C4-2B (cell line): ENCODE data around the gene ZRSR2.

Experiments
- H3K27ac ChIP-seq: fragments of 450-650 bp; 2 replicates; pipeline ENCODE4 v1.5.1; 2017
- ZFX ChIP-seq: fragments of 450-650 bp; IDR thresholded peaks from 2 replicates; pipeline ENCODE4 v1.6.1; 2017
- TF ChIP-seq, protein P1 (sequence below): fragments of 450-650 bp; conservative IDR thresholded peaks from 2 replicates; pipeline ENCODE4 v1.5.1; 2017; ENCODE audit warnings: mild to moderate bottlenecking

Gene ZRSR2

DNA sequence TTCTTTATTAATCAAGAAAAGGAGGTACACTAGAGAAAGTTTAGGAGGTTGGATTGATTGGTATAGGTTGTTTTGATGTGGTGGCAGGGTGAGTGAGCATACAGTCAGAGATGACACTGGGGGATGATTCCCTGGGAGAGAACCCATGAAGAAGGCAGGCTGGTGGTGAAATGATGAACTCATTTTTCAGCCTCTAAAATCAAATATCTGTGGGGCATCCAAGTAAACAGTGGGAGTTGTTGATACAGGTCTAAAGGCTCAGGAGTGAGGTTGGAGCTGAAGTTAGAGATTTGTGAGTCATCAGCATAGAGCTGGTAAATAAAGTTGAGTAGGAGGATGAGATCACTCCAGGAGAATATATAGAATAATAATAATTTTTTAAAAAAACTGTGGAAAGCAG is 74.3 kb downstream of the ZRSR2 start:
- no peak overlapping the region for H3K27ac ChIP-seq
- TF ChIP-seq, protein P1, sequence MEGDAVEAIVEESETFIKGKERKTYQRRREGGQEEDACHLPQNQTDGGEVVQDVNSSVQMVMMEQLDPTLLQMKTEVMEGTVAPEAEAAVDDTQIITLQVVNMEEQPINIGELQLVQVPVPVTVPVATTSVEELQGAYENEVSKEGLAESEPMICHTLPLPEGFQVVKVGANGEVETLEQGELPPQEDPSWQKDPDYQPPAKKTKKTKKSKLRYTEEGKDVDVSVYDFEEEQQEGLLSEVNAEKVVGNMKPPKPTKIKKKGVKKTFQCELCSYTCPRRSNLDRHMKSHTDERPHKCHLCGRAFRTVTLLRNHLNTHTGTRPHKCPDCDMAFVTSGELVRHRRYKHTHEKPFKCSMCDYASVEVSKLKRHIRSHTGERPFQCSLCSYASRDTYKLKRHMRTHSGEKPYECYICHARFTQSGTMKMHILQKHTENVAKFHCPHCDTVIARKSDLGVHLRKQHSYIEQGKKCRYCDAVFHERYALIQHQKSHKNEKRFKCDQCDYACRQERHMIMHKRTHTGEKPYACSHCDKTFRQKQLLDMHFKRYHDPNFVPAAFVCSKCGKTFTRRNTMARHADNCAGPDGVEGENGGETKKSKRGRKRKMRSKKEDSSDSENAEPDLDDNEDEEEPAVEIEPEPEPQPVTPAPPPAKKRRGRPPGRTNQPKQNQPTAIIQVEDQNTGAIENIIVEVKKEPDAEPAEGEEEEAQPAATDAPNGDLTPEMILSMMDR = no peak
- TF ChIP-seq ZFX = no peak

DNA sequence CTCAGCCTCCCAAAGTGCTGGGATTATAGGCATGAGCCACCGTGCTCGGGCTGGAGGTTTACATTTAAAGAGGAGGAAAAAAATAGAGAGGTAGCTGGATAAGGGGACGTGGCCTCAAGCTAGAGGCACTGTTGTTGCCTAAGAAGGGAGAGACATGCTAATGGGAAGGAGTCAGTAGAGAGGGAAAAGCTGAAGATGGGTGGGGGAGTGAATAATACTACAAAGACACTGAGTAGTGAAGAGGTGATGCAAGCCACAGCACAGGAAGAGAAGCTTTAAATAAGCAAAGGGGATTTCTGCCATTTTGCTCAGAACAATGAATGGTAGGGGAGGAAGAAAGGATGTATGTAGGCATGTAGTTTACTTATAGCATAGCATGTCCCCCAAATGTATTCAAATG is 75.9 kb downstream of the ZRSR2 start:
- no peak overlapping the region for H3K27ac ChIP-seq
- TF ChIP-seq, protein P1 = no peak
- no peak for TF ChIP-seq ZFX

DNA sequence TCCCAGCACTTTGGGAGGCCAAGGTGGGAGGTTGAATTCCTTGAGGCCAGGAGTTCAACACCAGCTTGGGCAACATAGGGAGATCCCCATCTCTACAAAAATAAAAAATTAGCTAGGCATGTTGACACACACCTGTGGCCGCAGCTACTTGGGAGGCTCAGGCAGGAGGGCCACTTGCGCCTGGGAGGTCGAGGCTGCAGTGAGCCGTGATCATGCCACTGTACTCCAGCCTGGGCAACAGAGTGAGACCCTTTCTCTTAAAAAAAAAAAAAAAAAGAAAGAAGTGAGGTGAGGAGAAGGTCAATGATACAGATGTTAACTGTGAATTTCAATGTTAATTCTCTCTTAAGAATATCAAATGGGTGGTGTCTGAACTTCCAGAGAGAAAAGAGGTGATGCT is 79.4 kb downstream of the ZRSR2 start:
- no peak overlapping the region for H3K27ac ChIP-seq
- TF ChIP-seq, protein P1 = no peak
- no peak for TF ChIP-seq ZFX

DNA sequence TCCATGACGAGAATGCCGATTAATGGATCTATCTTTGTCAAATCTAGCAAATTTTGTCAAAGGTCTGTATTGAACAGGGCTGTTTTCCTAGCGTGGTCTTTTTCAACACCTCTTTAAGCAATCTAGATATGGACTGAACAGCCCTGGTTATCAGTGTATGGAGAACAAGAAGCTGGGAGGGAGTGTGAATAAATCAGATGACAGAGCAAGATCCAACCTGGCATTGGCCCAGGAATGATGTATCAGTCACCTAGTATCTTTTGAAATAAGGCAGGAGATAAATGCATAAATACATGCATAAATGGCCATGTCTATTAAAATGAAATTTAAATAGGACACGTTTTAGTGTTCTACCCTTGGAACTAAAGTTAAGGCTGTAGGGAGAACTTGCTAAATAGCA is 80.0 kb downstream of the ZRSR2 start:
- TF ChIP-seq ZFX = no peak
- TF ChIP-seq, protein P1 = no peak
- no peak overlapping the region for H3K27ac ChIP-seq
